ENCODE measurements around the gene PAX6. TPM values are rescaled to one million over a fixed set of nuclear protein-coding genes. Genes with fewer than 3 reads are reported as not detected.

PAX6 gene
- total RNA-seq, 3 donors from 2014 or later, result 0.88 TPM; not detected in 2

GRCh38 chr11:31825838-31826484 lies 14.8 kb upstream of the PAX6 start:
- peaks cover 9 to 99% of the 10 kb centered on the region in 2 donors for H3K27me3 ChIP-seq
- DNase-seq (ENCODE audit: low spot score in 2 of 2), result no peak
- intact Hi-C loops (cut with DNase I; ENCODE audit: low total_unique reads), result no loop called here
- no peak for TF ChIP-seq POLR2A (IDR thresholded peaks at IDR 0.05)
- TF ChIP-seq CTCF (IDR thresholded peaks at IDR 0.05), result no peak
- no peak for TF ChIP-seq POLR2AphosphoS5 (IDR thresholded peaks at IDR 0.05)
- no peaks in the 10 kb centered on the region for H3K9me3 ChIP-seq
- H3K4me3 ChIP-seq, result no peak overlapping the region
- H3K4me1 ChIP-seq, result no peaks in the 10 kb centered on the region
- H3K27ac ChIP-seq, result no peak overlapping the region
- no peaks in the 10 kb centered on the region for H3K36me3 ChIP-seq

GRCh38 chr11:31824879-31825837 lies 14.0 kb upstream of the PAX6 start:
- Histone ChIP-seq H3K27ac (no peak overlapping the region), H3K36me3 (no peaks in the 10 kb centered on the region), H3K4me1 (no peaks in the 10 kb centered on the region), H3K4me3 (no peak overlapping the region), H3K27me3 (peaks cover 9 to 99% of the 10 kb centered on the region in 2 donors), H3K9me3 (no peaks in the 10 kb centered on the region)
- DNase-seq (ENCODE audit: low spot score in 2 of 2), result no peak
- TF ChIP-seq CTCF (IDR thresholded peaks at IDR 0.05) (no peak), POLR2AphosphoS5 (IDR thresholded peaks at IDR 0.05) (no peak), POLR2A (IDR thresholded peaks at IDR 0.05) (no peak)
- intact Hi-C loops (cut with DNase I; ENCODE audit: low total_unique reads), result no loop called here

GRCh38 chr11:31824332-31824878 lies 13.3 kb upstream of the PAX6 start:
- H3K27me3 ChIP-seq, result peaks cover 13 to 100% of the 10 kb centered on the region in 2 donors
- H3K4me1 ChIP-seq, result no peaks in the 10 kb centered on the region
- TF ChIP-seq POLR2A (IDR thresholded peaks at IDR 0.05) (no peak), POLR2AphosphoS5 (IDR thresholded peaks at IDR 0.05) (no peak), CTCF (IDR thresholded peaks at IDR 0.05) (no peak)
- intact Hi-C loops (cut with DNase I; ENCODE audit: low total_unique reads), result no loop called here
- DNase-seq (ENCODE audit: low spot score in 2 of 2), result no peak
- no peak overlapping the region for H3K27ac ChIP-seq
- no peak overlapping the region for H3K4me3 ChIP-seq
- H3K9me3 ChIP-seq, result no peaks in the 10 kb centered on the region
- no peaks in the 10 kb centered on the region for H3K36me3 ChIP-seq

- TF ChIP-seq POLR2AphosphoS5 (IDR thresholded peaks at IDR 0.05), result no peak
- no peak for TF ChIP-seq POLR2A (IDR thresholded peaks at IDR 0.05)
- no peak for TF ChIP-seq CTCF (IDR thresholded peaks at IDR 0.05)
- Histone ChIP-seq H3K27me3 (peaks cover 17 to 100% of the 10 kb centered on the region in 2 donors), H3K27ac (no peak overlapping the region), H3K36me3 (no peaks in the 10 kb centered on the region), H3K4me3 (no peak overlapping the region), H3K9me3 (no peaks in the 10 kb centered on the region), H3K4me1 (no peaks in the 10 kb centered on the region)
- no peak for DNase-seq (ENCODE audit: low spot score in 2 of 2)
- intact Hi-C loops (cut with DNase I; ENCODE audit: low total_unique reads), result no loop called here
Measured at GRCh38 chr11:31823644-31824331, 12.7 kb upstream of the PAX6 start.

All from breast epithelium (tissue), 4 donors.